NCI-H2196 (cell line): ENCODE measurements around the gene KLF16.

Experiments
- DNase-seq: peaks from one replicate; lab custom pipeline; 2025; ENCODE audit not compliant: unreplicated experiment; lab: John Stamatoyannopoulos, UW

Gene KLF16

GRCh38 chr19:1843646-1844394 is 19.6 kb downstream of the KLF16 start:
- DNase-seq, result no peak

DNA sequence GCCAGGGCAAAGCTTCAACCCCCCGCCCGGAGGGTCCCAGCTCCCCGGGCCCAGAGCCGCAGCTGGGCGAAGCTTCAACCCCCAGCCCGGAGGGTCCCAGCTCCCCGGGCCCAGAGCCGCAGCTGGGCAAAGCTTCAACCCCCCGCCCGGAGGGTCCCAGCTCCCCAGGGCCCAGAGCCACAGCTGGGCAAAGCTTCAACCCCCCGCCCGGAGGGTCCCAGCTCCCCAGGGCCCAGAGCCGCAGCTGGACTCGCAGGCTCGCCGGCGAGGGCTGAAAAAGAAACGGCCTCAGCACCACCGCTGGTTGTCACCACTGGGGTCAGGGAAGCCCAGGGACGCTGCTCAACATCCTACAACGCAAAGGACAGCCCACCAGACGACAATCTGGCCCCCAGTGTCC is 20.3 kb downstream of the KLF16 start:
- no peak for DNase-seq

GRCh38 chr19:1841209-1841924 is 22.0 kb downstream of the KLF16 start:
- DNase-seq, result no peak

GRCh38 chr19:1840541-1841115 is 22.8 kb downstream of the KLF16 start:
- DNase-seq, result no peak

GRCh38 chr19:1839658-1840540 is 23.5 kb downstream of the KLF16 start:
- DNase-seq, result no peak

GRCh38 chr19:1837625-1838105 is 25.7 kb downstream of the KLF16 start:
- DNase-seq, result peak; percentile 44

DNA sequence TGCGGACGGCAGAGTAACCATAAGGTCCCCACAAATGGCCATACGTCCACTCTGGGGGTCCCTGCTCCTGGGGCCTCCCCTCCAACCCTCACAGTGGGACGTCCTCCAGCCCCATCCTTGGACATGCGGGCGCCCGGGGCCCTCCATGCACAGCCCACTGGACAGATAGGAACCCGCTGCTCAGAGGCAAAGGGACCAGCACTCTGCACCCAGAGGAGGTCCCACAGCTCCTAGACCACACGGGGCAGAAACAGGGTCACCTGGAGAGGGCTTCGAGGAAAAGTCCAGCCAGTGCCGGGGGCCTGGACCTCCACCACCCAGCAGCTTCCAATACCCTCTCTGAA is 26.2 kb downstream of the KLF16 start:
- DNase-seq, result no peak

DNA sequence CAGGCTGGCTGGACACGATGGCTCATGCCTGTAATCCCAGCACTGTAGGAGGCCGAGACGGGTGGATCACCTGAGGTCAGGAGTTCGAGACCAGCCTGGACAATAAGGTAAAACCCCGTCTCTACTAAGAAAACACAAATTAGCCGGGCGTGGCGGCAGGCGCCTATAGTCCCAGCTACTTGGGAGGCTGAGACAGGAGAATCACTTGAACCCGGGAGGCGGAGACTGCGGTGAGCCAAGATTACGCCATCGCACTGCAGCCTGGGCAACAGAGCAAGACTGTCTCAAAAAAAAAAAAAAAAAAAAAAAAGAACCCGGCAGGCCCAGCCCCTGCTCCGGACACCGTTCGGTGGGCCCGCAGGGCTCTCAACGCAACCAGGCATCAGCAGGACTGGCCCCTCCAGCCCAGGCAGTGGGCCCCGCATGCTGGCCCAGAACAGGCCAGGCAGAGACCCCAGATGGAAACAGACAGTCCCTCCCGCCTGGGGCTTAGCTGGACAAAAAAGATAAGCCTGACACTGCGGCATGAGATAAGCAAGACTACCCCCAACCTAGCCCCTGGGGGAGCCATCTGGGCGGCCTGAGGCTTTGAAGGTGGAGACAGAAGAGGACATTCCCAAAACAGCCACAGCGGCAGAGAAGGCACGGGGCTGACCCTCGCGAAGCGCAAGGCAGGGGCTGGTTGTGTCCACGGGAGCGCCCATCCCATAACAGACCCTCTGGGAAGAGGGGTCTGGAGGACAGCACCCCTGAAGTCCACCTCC is 26.7 kb downstream of the KLF16 start:
- no peak for DNase-seq

GRCh38 chr19:1833540-1833939 is 29.8 kb downstream of the KLF16 start:
- no peak for DNase-seq

GRCh38 chr19:1832046-1832663 is 31.2 kb downstream of the KLF16 start:
- DNase-seq, result no peak

GRCh38 chr19:1830978-1831377 is 32.4 kb downstream of the KLF16 start:
- no peak for DNase-seq

GRCh38 chr19:1830568-1830967 is 32.8 kb downstream of the KLF16 start:
- DNase-seq, result no peak

DNA sequence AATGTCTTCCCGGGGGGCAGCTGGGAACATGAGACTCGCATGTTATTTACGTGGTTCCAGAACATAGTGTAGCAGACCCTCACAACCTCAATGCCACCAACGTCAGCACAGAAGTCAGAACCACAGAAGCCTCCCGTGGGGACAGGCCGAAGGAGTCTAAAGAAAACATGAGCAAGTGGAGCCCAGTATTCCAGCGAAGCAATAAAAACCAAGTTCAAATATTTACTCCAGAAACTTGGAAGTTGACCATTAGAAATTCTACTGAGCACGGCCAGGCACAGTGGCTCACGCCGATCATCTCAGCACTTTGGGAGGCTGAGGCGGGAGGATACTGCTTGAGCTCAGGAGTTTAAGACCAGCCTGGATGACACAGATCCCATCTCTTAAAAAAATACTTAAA is 33.4 kb downstream of the KLF16 start:
- no peak for DNase-seq

- no peak for DNase-seq
These were observed 34.8 kb downstream of the KLF16 start for GRCh38 chr19:1828279-1829238.

- DNase-seq, result no peak
These were observed 35.7 kb downstream of the KLF16 start for GRCh38 chr19:1827566-1828278.

GRCh38 chr19:1826557-1827521 is 36.5 kb downstream of the KLF16 start:
- DNase-seq, result no peak

DNA sequence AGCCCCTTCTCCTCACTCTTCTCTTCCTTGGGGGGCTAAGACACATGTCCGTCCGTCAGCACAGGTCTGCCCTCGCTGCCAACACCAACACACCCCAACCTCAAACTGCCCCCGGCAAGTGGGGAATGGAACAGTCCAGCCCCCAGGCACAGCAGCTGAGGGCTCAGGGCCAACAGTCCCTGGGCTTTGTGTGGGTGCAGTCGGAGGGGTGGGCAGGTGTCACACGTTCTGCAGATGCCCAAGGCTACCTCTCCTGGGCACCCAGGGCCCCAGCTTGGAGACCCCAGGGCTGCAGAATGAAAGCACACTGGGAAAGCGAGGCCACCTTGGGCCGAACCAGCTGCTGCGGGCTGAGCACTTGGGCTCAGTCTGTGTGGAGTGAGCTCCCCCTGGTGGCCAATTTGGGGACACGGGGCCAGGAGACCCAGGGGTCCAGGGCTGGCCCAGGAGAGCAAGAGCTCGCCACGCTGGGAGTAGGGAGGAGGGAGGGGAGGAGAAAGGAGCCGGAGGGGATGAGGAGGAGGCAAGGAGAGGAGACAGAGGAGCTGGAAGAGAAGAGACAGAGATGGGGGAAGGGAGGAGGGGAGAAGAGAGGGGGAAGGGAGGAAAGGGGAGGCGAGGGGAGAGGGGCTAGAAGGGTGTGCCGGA is 37.3 kb downstream of the KLF16 start:
- DNase-seq, result peak; percentile 84
